ENCODE data around the gene AGBL3.

AGBL3 gene

GRCh38 chr7:135159359-135160085, 173.2 kb downstream of the AGBL3 start:
- H3K27ac ChIP-seq (ENCODE audit: low read length), result no peak overlapping the region
- H3K4me3 ChIP-seq (ENCODE audit: low read length in 2 of 2), result no peak overlapping the region
- H3K9me3 ChIP-seq (ENCODE audit: control insufficient read depth in 2 of 2, low read length in 2 of 2), result peaks cover 0 to 5% of the 10 kb centered on the region in 2 donors
- peaks cover 21% of the 10 kb centered on the region for H3K4me1 ChIP-seq (ENCODE audit: control insufficient read depth, insufficient read depth, low read length)
- no peak overlapping the region for H3K9ac ChIP-seq (ENCODE audit: low read length in 2 of 2)
- H3K36me3 ChIP-seq (ENCODE audit: control insufficient read depth in 2 of 2, insufficient read depth in 2 of 2, low read length in 2 of 2), result peaks cover 2% of the 10 kb centered on the region in 2 donors
- H3K27me3 ChIP-seq (ENCODE audit: control insufficient read depth in 1 of 2, insufficient read depth in 2 of 2, low read length in 2 of 2), result no peaks in the 10 kb centered on the region

GRCh38 chr7:135160098-135160857, 174.0 kb downstream of the AGBL3 start:
- peaks cover 0 to 5% of the 10 kb centered on the region in 2 donors for H3K9me3 ChIP-seq (ENCODE audit: control insufficient read depth in 2 of 2, low read length in 2 of 2)
- no peaks in the 10 kb centered on the region for H3K27me3 ChIP-seq (ENCODE audit: control insufficient read depth in 1 of 2, insufficient read depth in 2 of 2, low read length in 2 of 2)
- peaks cover 21% of the 10 kb centered on the region for H3K4me1 ChIP-seq (ENCODE audit: control insufficient read depth, insufficient read depth, low read length)
- no peak overlapping the region for H3K9ac ChIP-seq (ENCODE audit: low read length in 2 of 2)
- peak overlapping the region; percentile 11 for H3K27ac ChIP-seq (ENCODE audit: low read length)
- peaks cover 5 to 9% of the 10 kb centered on the region in 2 donors for H3K36me3 ChIP-seq (ENCODE audit: control insufficient read depth in 2 of 2, insufficient read depth in 2 of 2, low read length in 2 of 2)
- H3K4me3 ChIP-seq (ENCODE audit: low read length in 2 of 2), result no peak overlapping the region

- Histone ChIP-seq H3K4me1 (ENCODE audit: control insufficient read depth, insufficient read depth, low read length) (peaks cover 21% of the 10 kb centered on the region), H3K4me3 (ENCODE audit: low read length in 2 of 2) (no peak overlapping the region), H3K9ac (ENCODE audit: low read length in 2 of 2) (no peak overlapping the region), H3K36me3 (ENCODE audit: control insufficient read depth in 2 of 2, insufficient read depth in 2 of 2, low read length in 2 of 2) (peaks cover 12 to 13% of the 10 kb centered on the region in 2 donors), H3K9me3 (ENCODE audit: control insufficient read depth in 2 of 2, low read length in 2 of 2) (no peaks in the 10 kb centered on the region), H3K27me3 (ENCODE audit: control insufficient read depth in 1 of 2, insufficient read depth in 2 of 2, low read length in 2 of 2) (no peaks in the 10 kb centered on the region), H3K27ac (ENCODE audit: low read length) (peak overlapping the region; percentile 11)
Observed at GRCh38 chr7:135160858-135161653, 174.7 kb downstream of the AGBL3 start.

- Histone ChIP-seq H3K4me1 (ENCODE audit: control insufficient read depth, insufficient read depth, low read length) (peaks cover 21% of the 10 kb centered on the region), H3K9me3 (ENCODE audit: control insufficient read depth in 2 of 2, low read length in 2 of 2) (no peaks in the 10 kb centered on the region), H3K9ac (ENCODE audit: low read length in 2 of 2) (no peak overlapping the region), H3K4me3 (ENCODE audit: low read length in 2 of 2) (no peak overlapping the region), H3K36me3 (ENCODE audit: control insufficient read depth in 2 of 2, insufficient read depth in 2 of 2, low read length in 2 of 2) (peaks cover 17 to 18% of the 10 kb centered on the region in 2 donors), H3K27me3 (ENCODE audit: control insufficient read depth in 1 of 2, insufficient read depth in 2 of 2, low read length in 2 of 2) (no peaks in the 10 kb centered on the region), H3K27ac (ENCODE audit: low read length) (no peak overlapping the region)
Observed at GRCh38 chr7:135161669-135162068, 175.4 kb downstream of the AGBL3 start.

GRCh38 chr7:135162382-135163001, 176.2 kb downstream of the AGBL3 start:
- H3K36me3 ChIP-seq (ENCODE audit: control insufficient read depth in 2 of 2, insufficient read depth in 2 of 2, low read length in 2 of 2), result peaks cover 24 to 27% of the 10 kb centered on the region in 2 donors
- no peaks in the 10 kb centered on the region for H3K27me3 ChIP-seq (ENCODE audit: control insufficient read depth in 1 of 2, insufficient read depth in 2 of 2, low read length in 2 of 2)
- no peak overlapping the region for H3K9ac ChIP-seq (ENCODE audit: low read length in 2 of 2)
- no peaks in the 10 kb centered on the region for H3K9me3 ChIP-seq (ENCODE audit: control insufficient read depth in 2 of 2, low read length in 2 of 2)
- H3K4me1 ChIP-seq (ENCODE audit: control insufficient read depth, insufficient read depth, low read length), result peaks cover 25% of the 10 kb centered on the region
- no peak overlapping the region for H3K4me3 ChIP-seq (ENCODE audit: low read length in 2 of 2)
- no peak overlapping the region for H3K27ac ChIP-seq (ENCODE audit: low read length)

DNA sequence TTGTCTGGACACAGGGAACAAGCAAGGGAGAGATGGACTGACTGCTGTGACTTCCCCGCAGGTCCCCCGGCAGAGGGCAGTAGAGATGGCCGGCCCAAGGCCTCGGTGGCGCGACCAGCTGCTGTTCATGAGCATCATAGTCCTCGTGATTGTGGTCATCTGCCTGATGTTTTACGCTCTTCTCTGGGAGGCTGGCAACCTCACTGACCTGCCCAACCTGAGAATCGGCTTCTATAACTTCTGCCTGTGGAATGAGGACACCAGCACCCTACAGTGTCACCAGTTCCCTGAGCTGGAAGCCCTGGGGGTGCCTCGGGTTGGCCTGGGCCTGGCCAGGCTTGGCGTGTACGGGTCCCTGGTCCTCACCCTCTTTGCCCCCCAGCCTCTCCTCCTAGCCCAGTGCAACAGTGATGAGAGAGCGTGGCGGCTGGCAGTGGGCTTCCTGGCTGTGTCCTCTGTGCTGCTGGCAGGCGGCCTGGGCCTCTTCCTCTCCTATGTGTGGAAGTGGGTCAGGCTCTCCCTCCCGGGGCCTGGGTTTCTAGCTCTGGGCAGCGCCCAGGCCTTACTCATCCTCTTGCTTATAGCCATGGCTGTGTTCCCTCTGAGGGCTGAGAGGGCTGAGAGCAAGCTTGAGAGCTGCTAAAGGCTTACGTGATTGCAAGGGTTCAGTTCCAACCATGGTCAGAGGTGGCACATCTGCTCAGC, 178.2 kb downstream of the AGBL3 start:
- Histone ChIP-seq H3K27me3 (ENCODE audit: control insufficient read depth in 1 of 2, insufficient read depth in 2 of 2, low read length in 2 of 2) (no peaks in the 10 kb centered on the region), H3K27ac (ENCODE audit: low read length) (no peak overlapping the region), H3K9ac (ENCODE audit: low read length in 2 of 2) (no peak overlapping the region), H3K9me3 (ENCODE audit: control insufficient read depth in 2 of 2, low read length in 2 of 2) (no peaks in the 10 kb centered on the region), H3K36me3 (ENCODE audit: control insufficient read depth in 2 of 2, insufficient read depth in 2 of 2, low read length in 2 of 2) (peaks cover 26 to 36% of the 10 kb centered on the region in 2 donors), H3K4me3 (ENCODE audit: low read length in 2 of 2) (no peak overlapping the region), H3K4me1 (ENCODE audit: control insufficient read depth, insufficient read depth, low read length) (peaks cover 40% of the 10 kb centered on the region)

- Histone ChIP-seq H3K36me3 (ENCODE audit: control insufficient read depth in 2 of 2, insufficient read depth in 2 of 2, low read length in 2 of 2) (peaks cover 26 to 36% of the 10 kb centered on the region in 2 donors), H3K9ac (ENCODE audit: low read length in 2 of 2) (no peak overlapping the region), H3K27me3 (ENCODE audit: control insufficient read depth in 1 of 2, insufficient read depth in 2 of 2, low read length in 2 of 2) (no peaks in the 10 kb centered on the region), H3K9me3 (ENCODE audit: control insufficient read depth in 2 of 2, low read length in 2 of 2) (no peaks in the 10 kb centered on the region), H3K4me3 (ENCODE audit: low read length in 2 of 2) (no peak overlapping the region), H3K4me1 (ENCODE audit: control insufficient read depth, insufficient read depth, low read length) (peaks cover 45% of the 10 kb centered on the region), H3K27ac (ENCODE audit: low read length) (peak overlapping the region; percentile 2)
Observed at GRCh38 chr7:135165862-135166261, 179.6 kb downstream of the AGBL3 start.

DNA sequence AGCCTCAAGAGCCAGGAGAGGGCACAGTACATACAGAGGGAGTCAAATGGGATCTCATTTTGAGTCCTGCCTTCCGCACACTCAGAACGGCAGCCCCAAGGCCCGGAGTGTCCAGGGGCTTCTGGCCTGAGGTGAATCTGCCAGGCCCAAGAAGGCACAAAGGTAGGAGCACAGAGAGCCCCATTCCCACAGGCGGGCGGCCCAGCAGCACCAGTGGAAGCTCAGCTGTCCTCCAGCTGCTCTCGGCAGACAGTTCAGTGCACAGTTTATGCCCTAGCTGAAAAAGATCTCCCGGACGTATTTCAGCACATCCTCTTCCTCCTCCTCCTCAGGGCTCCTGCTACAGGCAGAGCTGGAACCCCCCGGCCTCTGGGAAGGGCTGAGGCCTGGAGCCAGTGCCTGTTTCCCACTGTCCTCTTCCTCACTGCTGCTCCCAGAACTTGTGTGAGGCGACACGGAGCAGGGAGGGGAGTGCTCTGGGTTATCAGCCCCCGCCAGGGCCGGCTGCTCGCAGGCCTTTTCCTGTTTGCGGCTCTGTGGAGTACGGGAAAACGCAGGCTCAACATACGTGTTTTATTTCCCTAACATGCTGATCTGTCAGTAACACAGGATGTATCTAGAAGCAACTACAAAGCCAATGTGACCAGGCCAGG, 180.2 kb downstream of the AGBL3 start:
- H3K4me3 ChIP-seq (ENCODE audit: low read length in 2 of 2), result no peak overlapping the region
- H3K27ac ChIP-seq (ENCODE audit: low read length), result peak overlapping the region; percentile 11
- no peaks in the 10 kb centered on the region for H3K9me3 ChIP-seq (ENCODE audit: control insufficient read depth in 2 of 2, low read length in 2 of 2)
- no peaks in the 10 kb centered on the region for H3K27me3 ChIP-seq (ENCODE audit: control insufficient read depth in 1 of 2, insufficient read depth in 2 of 2, low read length in 2 of 2)
- no peak overlapping the region for H3K9ac ChIP-seq (ENCODE audit: low read length in 2 of 2)
- H3K4me1 ChIP-seq (ENCODE audit: control insufficient read depth, insufficient read depth, low read length), result peaks cover 45% of the 10 kb centered on the region
- peaks cover 26 to 36% of the 10 kb centered on the region in 2 donors for H3K36me3 ChIP-seq (ENCODE audit: control insufficient read depth in 2 of 2, insufficient read depth in 2 of 2, low read length in 2 of 2)

- Histone ChIP-seq H3K9ac (ENCODE audit: low read length in 2 of 2) (peak overlapping the region in 1 of 2 donors; percentile 14), H3K27me3 (ENCODE audit: control insufficient read depth in 1 of 2, insufficient read depth in 2 of 2, low read length in 2 of 2) (no peaks in the 10 kb centered on the region), H3K27ac (ENCODE audit: low read length) (no peak overlapping the region), H3K9me3 (ENCODE audit: control insufficient read depth in 2 of 2, low read length in 2 of 2) (no peaks in the 10 kb centered on the region), H3K4me1 (ENCODE audit: control insufficient read depth, insufficient read depth, low read length) (peaks cover 43% of the 10 kb centered on the region), H3K36me3 (ENCODE audit: control insufficient read depth in 2 of 2, insufficient read depth in 2 of 2, low read length in 2 of 2) (peaks cover 26 to 36% of the 10 kb centered on the region in 2 donors), H3K4me3 (ENCODE audit: low read length in 2 of 2) (no peak overlapping the region)
Observed at GRCh38 chr7:135167365-135167917, 181.1 kb downstream of the AGBL3 start.

Data from stomach smooth muscle (tissue), 2 donors.